Measurements from ENCODE around the gene SYNE1.

Gene SYNE1

DNA sequence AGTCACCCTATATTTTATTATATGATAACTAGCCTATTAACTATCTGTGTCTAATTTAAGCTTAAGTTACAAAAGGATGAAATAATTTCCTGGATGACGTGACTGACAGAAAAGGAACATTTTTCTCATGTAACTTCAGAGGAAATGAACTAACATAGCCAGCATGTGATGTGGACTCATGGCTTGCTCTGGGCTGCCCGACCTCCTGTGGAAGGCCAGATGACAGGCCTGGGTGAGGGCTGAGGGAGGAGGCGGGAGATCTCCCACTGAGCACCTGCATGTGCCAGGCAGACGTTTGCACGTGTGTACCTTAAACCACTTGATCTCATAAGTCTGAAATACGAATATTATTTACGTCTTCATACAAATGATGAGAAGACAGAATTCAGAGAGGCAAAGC is 321.1 kb downstream of the SYNE1 start:
- H3K4me3 ChIP-seq (ENCODE audit: low read depth, low read length): no peak overlapping the region
- DNase-seq (ENCODE audit: low read depth): no peak
- TF ChIP-seq, protein P1, sequence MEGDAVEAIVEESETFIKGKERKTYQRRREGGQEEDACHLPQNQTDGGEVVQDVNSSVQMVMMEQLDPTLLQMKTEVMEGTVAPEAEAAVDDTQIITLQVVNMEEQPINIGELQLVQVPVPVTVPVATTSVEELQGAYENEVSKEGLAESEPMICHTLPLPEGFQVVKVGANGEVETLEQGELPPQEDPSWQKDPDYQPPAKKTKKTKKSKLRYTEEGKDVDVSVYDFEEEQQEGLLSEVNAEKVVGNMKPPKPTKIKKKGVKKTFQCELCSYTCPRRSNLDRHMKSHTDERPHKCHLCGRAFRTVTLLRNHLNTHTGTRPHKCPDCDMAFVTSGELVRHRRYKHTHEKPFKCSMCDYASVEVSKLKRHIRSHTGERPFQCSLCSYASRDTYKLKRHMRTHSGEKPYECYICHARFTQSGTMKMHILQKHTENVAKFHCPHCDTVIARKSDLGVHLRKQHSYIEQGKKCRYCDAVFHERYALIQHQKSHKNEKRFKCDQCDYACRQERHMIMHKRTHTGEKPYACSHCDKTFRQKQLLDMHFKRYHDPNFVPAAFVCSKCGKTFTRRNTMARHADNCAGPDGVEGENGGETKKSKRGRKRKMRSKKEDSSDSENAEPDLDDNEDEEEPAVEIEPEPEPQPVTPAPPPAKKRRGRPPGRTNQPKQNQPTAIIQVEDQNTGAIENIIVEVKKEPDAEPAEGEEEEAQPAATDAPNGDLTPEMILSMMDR (IDR thresholded peaks at IDR 0.05; ENCODE audit: control insufficient read depth, extremely low read depth, insufficient read depth): no peak

DNA sequence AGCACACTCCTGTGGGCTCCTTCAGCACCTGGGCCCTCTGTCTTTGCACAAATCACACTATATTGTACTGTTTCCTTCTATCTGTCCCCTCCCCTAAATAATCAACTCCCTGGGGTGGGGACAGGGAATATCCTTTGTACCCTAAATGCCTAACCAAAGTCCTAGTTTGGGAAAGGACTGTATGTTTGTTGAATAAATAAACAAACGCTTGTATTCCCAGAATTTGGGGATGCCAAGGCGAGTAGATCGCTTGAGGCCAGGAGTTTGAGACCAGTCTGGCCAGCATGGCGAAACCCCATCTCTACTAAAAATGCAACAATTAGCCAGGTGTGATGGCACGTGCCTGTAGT is 322.7 kb downstream of the SYNE1 start:
- TF ChIP-seq, protein P1 (IDR thresholded peaks at IDR 0.05; ENCODE audit: control insufficient read depth, extremely low read depth, insufficient read depth): no peak
- DNase-seq (ENCODE audit: low read depth): no peak
- H3K4me3 ChIP-seq (ENCODE audit: low read depth, low read length): no peak overlapping the region

DNA sequence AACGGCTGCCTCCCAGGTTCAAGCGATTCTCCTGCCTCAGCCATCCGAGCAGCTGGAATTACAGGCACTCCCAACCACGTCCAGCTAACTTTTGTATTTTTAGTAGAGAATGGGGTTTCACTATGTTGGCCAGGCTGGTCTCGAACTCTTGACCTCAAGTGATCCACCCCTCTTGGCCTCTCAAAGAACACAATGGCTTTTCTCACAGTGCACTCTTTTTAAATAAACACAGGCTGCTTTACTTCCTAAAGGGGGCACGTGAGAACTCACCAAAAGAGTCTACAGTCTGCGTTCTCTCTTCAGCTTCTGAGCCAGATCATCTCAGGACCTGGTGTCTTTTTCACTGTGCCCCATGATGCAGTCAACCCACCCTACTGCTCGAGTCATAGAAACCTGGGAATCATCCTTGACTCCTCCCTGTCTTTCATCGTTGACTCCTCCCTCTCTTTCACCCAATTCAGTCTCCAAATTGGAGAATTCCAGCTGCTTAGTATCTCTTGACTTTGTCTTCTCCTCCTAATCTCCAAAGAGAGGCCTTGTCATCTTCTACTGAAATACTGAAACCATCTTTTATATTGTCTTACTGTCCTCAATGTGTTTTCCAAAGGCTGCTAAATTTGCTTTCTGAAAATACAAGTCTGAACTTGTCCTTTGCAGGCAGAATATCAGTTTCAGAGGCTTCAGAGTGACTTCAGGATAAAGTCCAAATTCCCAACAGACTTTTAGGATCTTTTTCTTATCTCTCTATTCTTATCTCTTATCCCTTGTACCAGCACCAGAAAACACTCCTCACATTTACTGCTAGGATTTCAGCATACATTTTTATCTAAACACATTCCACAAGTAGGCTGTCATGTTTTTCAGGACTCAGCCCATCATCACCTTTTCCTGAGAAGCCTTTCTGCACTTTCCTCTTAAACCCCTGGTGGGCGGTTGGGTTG is 323.4 kb downstream of the SYNE1 start:
- no peak overlapping the region for H3K4me3 ChIP-seq (ENCODE audit: low read depth, low read length)
- TF ChIP-seq, protein P1 (IDR thresholded peaks at IDR 0.05; ENCODE audit: control insufficient read depth, extremely low read depth, insufficient read depth): no peak
- no peak for DNase-seq (ENCODE audit: low read depth)

DNA sequence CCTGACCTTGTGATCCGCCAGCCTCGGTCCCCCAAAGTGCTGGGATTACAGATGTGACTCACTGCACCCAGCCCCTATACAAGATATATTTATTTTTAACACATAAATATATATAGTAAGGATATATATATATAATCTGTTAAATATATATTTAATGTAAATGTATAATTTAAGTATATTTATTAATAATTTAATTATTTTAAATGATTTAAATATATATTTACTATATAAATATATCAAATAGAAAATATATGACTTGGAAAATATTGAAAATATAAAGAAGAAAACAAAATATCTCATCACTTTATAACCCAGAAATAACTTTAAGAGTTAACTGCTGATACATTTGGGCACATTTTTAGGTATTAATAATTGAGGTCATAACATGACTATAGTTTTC is 324.7 kb downstream of the SYNE1 start:
- DNase-seq (ENCODE audit: low read depth): no peak
- H3K4me3 ChIP-seq (ENCODE audit: low read depth, low read length): no peak overlapping the region
- TF ChIP-seq, protein P1 (IDR thresholded peaks at IDR 0.05; ENCODE audit: control insufficient read depth, extremely low read depth, insufficient read depth): no peak

DNA sequence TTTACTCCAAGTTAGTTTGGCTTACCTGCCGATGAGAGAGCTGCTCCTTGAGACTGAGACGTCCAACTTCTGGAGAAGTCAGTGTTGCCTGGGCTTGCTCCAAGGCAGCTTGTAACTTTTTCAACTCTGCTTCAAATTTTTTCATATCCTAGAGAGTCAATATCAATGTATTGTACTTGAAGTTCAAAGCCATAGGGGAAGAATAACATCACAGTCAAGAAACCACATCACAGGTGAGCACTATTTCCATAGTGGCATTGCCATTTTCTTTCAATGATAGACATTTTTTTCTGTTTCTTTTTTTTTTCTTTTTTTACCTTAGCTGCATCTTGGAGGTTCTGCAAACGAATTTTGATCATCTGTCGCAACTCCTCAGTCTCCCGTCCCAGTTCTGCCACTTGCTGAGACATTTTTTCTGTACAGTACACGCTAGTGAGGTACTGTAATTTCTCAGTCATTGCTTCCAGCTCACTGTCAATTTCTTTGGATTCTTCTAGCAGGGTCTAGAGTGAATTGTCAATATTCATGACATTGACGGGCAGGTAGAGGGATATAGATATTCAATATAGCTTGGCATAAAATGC is 326.7 kb downstream of the SYNE1 start:
- no peak overlapping the region for H3K4me3 ChIP-seq (ENCODE audit: low read depth, low read length)
- DNase-seq (ENCODE audit: low read depth): no peak
- TF ChIP-seq, protein P1 (IDR thresholded peaks at IDR 0.05; ENCODE audit: control insufficient read depth, extremely low read depth, insufficient read depth): no peak

DNA sequence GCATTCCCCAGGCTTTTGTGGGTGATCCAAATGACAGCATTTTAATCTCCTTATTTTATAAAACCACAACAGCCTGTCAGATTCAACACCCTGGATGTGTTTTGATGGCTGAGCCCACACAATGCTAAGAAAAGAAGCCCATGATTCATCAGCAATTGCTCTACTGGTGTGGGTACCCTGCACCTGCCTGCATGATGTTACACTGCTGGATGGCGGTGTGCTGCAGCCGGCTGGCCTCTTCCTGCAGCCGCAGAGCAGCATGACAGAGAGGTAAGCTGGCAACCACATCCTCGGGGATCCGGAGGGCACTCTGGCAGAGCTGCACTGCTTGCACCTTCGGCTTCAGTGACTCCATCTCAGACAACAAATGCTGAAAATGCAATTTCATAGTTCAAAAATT is 327.5 kb downstream of the SYNE1 start:
- no peak overlapping the region for H3K4me3 ChIP-seq (ENCODE audit: low read depth, low read length)
- TF ChIP-seq, protein P1 (IDR thresholded peaks at IDR 0.05; ENCODE audit: control insufficient read depth, extremely low read depth, insufficient read depth): no peak
- DNase-seq (ENCODE audit: low read depth): no peak
